HG02642 (cell line): Measurements from ENCODE around the gene MMP24OS.
"Not testable (repeated sequence)": the region's sequence is repeated elsewhere in the genome, so short reads cannot be mapped to it uniquely, and the experiment has no call there.

ENCODE experiments used
- ATAC-seq: cut with Tn5 transposase; IDR thresholded peaks from one replicate; pipeline ENCODE4 v1.9.1; 2021; ENCODE audit warnings: mild to moderate bottlenecking; ENCODE audit not compliant: unreplicated experiment, poor library complexity

Gene MMP24OS

DNA sequence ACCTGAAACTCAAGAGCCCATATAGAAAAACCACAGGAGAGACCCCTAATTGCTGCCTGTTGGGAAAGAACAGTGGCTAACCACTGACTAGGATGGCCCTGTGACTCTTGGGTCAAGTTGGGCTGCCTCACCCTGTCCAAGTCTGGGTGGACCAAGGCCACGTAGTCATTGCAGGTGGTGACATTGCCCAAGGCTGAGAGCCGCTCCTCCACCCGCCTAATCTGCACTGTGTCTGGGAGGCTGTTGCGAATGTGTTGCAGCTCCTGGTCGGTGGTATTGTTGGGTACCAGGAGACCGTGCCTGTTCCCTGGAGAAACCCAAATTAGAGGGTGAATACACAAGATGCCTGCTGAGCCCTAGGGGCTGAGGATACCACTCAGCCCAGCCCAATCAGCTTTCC, 2.6 kb upstream of the MMP24OS start:
- ATAC-seq: no peak

DNA sequence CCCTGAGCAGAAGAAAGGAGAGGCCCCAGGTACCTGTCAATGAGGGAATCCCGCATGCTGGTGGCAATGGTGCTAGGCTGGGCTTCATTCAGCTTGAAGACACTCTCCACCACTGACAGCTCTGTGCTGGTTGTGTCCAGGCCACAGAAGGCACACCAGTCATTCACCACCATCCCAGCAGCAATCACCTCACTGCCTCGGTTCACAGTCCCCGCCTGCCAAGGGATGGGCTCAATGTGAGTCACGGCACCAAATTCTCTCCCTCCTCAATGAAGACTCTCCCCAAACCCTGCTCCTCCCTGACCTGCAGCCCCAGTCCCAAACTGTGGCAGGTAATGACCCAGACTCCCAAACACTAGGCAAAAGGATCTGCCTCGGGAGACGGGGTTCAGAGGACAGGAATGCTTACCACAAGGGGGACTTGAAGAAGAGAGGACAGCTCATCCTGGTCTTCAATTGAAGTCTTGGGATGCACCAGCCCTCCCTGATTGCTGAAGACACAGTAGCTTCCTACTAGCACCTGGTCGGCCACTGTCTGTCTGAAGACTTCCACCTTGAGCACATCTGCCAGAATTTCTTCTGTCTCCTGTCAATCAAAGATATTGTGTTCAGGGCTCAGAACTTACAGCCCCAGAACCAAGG, 1.7 kb upstream of the MMP24OS start:
- ATAC-seq: no peak

DNA sequence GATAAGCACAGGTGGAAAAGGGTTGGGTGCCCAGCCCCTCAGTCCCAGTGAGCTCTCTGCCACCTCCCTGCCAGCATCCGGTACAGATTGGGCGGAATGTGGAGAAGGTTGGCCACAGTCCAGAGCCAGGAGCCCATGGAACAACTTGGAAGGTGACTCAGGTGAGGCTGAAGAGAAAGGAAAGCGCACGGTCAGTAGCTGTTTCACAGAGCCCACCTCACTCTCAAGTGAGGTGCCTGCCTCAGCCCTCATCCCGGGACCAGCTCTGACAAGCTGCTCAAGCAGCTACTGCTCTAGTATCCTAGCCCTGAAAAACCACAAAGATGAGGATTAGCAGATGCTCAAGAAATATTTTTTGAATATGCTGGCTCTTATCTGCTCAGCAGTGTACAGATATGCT, 1.1 kb upstream of the MMP24OS start:
- no peak for ATAC-seq

DNA sequence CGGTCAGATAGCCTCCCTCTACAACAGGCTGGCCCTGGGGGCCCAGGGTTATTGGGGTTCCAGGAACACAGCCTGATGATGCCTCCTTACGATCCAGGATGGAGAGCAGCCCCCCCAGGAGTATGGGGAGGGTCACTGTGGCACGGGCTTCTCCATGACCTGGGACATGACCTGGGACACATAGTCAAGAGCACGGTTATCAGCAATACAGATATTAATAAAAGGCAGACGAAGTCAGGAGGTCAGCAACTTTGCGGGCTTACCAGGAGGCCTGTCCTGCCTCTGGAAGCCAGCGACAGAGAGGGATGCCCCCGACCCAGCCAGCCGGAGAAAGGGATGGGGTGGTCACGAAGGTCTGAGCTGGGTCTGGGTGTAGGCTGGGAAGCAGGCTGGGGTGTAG, 795 bp downstream of the MMP24OS start:
- no peak for ATAC-seq

GRCh38 chr20:35276408-35276807, 1.5 kb downstream of the MMP24OS start:
- ATAC-seq: no peak

DNA sequence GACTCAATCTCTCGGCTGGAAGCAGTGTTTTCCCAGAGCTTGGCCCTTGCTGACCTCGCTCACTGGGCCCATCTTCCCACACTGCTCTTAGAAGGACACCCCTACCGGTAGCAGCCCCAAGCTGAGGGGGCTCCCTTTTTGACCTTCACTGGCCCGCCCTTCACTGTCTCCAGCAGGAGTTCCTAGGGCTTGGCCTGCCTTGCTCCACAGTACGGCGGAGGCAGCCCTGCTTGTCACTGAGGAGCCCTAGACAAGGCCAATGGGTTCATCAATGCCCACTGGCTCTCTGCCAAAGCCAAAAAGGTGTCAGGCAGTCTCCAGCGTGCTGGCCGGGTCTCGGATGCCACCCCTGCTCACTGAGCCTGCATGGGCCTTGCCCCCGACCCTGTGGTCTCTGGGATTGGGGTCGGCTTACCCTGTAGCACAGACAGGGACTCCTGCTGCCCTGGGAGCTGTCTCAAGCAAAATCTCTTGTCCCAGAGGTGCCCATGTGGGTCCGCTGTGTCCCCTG, 2.1 kb downstream of the MMP24OS start:
- ATAC-seq: no peak

DNA sequence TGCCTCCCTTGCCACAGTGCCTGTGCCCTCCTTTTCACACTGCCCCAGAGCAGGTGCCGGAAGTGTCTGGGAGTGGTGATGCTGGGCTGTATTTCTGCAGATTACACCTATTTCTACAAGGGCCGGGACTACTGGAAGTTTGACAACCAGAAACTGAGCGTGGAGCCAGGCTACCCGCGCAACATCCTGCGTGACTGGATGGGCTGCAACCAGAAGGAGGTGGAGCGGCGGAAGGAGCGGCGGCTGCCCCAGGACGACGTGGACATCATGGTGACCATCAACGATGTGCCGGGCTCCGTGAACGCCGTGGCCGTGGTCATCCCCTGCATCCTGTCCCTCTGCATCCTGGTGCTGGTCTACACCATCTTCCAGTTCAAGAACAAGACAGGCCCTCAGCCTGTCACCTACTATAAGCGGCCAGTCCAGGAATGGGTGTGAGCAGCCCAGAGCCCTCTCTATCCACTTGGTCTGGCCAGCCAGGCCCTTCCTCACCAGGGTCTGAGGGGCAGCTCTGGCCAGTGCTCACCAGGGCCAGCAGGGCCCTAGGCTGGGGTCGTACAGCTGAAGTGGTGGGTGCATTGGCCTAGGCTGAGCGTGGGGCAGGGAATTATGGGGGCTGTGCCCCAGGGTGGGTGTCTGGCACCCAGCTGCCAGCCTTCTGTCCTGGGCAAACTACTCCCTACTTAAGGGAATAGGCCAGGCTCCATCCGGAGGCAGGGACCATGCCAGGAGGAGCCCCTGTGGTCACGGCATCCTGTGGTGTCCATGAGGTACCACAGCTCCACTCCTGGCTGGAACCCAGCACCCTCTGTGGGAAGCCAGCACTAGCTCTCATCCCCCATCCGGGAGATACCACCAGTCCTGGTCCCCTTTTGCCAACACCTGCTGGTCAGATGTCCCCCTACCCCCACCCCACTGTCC, 3.5 kb downstream of the MMP24OS start:
- no peak for ATAC-seq

DNA sequence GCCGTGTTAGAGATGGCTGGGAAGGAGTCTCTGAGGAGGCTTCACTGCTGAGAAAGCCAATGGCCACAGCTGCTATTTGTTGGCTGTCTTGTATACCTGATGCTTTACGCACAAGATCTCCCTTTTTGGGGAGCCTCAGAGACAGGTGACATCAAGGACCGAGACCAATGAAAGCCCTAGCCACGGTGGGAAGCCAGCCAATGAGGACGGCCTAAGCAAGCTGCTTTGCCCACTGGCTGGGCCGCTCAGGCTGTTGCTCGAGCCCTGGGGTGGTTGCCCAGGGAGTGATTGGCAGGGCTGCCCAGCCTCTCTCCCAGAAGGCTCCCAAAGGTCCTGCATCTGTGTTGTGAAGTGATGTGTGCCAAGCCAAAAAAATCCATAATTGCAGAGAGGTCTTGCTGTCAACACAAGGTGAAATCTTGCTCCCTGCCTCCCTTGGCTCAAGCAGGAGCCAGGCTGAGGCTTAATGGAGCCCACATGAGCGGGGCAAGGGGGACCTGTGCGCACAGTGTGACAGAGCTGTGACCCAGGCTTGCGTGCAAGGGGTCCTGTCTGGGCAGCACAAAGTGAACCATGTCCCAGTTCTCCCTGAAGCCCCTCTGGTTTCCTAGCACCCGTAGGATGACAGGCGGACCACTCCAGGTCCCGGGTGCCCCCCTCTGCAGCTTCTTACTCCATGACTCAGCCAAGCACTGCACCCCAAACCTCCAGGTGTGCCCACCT, 4.3 kb downstream of the MMP24OS start:
- ATAC-seq: no peak

DNA sequence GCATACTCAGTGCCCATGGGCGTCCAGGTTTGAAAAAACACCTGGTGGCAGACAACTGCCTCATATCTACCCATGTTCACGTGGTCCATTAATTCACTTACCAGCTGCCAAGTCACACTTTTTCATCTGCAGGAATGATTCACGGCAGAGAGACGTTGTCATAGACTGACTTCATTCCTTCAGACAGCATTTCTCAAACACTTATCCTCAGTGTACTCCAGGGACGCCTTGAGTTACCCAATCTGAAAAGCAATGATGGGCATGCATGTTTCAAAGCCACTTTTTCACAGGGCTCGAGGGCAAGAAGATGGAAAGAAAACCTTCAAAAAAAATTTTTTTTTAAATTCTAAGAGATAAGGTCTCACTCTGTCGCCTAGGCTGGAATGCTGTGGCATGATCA, 6.0 kb downstream of the MMP24OS start:
- ATAC-seq: no peak

- ATAC-seq: no peak
These were observed 6.6 kb downstream of the MMP24OS start for GRCh38 chr20:35271073-35271882.

DNA sequence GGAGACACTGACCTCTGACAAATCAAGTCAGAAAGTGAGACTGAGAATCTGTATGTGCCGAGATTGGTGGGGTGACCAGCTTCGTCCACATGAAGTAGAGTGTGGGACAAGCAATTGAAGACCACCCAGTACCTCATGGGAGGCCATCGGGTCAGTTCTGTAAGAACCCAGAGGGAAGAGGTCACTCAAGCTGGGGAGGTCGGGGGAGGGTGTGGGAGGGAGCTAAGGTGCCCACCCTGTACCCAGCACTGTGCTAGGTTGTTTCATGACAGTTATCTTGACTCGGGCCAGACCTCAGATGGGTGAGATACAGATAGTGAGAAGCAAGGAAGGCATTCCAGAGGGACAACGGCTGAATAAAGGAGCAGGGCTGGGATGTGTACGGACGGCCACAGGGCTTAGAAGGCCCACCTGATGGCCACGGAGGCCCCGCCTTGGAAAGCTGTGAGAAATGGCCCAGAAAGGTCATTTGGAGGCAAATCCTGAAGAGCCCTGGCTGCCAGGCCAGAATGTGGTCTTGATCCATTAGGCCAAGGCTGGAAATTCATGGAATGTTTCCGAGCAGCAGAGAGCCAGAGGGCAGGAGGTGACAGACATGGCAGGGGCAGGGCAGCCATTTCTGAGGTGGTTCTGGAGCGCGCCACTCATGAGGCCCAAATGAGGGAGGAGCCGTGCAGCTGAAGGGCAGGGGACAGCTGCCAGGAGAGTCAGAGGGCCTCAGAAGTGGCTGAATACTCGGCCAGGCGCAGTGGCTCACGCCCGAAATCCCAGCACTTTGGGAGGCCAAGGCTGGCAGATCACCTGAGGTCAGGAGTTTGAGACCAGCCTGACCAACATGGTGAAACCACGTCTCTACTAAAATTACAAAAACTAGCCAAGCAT, 7.7 kb downstream of the MMP24OS start:
- ATAC-seq: no peak

DNA sequence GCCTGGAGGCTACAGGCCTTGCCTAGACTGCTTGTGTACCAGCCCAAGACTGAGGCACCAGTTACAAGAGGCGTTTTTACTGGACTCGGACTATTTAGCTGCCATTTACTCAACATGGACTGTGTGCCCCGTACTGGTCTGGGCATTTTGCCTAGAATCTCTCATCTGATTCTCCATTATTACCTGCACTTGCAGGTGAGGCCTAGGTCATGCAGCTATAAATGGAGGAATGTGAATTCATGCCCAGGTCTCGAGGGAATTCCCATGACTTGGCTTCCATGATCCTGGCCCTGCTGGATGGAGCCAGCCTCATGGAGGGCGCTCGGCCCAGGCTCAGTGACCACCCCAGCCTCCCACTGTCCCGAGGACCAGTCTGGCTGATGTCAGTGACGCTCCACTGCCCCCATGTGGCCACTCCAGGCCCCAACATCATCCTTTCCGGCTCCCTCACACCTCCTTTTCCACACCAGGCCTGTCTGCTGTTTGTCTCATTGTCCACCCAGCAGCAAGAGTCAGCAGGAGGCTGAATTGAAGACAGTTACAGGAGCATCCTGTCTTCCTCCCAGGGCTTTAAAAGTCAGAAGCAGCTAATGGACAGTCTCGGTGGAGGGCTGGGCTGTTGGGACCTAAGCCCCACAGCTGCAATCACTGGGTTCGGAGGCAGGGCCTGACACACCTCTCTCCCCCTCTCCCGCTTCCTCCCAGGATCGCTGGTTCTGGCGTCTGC, 8.7 kb downstream of the MMP24OS start:
- no peak for ATAC-seq

GRCh38 chr20:35267092-35267491, 10.8 kb downstream of the MMP24OS start:
- no peak for ATAC-seq

GRCh38 chr20:35264755-35265154, 13.2 kb downstream of the MMP24OS start:
- no peak for ATAC-seq

GRCh38 chr20:35263532-35264341, 14.2 kb downstream of the MMP24OS start:
- ATAC-seq: no peak

DNA sequence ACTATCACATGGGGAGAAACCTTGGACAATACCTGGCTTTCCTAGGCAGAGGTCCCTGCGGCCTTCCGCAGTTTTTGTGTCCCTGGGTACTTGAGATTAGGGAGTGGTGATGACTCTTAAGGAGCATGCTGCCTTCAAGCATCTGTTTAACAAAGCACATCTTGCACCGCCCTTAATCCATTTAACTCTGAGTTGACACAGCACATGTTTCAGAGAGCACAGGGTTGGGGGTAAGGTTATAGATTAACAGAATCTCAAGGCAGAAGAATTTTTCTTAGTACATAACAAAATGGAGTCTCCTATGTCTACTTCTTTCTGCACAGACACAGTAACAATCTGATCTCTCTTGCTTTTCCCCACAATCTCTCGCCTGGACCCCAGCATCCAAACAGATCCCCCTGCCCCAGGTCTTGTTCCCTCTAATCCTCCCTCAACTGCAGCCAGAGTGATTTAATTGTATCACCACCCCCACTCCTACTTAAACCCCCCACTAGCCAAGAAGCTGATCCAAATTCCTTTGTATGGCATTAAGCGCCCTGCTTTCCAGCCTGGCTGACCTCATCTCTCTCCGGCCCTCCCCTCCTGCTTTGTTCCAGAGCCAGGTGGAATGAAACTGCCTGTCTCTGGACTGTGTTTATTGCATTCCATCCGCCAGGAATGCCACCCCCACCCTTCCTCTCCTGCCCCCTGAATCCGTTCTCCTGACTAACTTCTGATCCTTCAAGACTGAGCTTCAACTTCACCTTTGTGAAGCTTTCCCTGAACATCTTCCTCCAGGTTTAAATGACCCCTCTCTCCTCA, 15.0 kb downstream of the MMP24OS start:
- not testable (repeated sequence) for ATAC-seq

DNA sequence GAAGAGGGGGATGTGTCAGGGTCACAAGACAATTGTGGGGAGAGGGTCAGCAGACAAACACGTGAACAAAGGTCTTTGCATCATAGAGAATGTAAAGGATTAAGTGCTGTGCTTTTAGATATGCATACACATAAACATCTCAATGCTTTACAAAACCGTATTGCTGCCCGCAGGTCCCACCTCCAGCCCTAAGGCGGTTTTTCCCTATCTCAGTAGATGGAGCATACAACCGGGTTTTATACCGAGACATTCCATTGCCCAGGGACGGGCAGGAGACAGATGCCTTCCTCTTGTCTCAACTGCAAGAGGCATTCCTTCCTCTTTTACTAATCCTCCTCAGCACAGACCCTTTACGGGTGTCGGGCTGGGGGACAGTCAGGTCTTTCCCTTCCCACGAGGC, 15.6 kb downstream of the MMP24OS start:
- ATAC-seq: not testable (repeated sequence)
